ENCODE data around the gene TOP2A.
A peak's percentile ranks its signal among the peaks of the same experiment; 100 is the strongest.

The TOP2A gene

GRCh38 chr17:40356990-40357881, 60.5 kb downstream of the TOP2A start:
- no peak for DNase-seq

- DNase-seq, result no peak
These were observed 61.6 kb downstream of the TOP2A start for GRCh38 chr17:40355804-40356758.

GRCh38 chr17:40355123-40355803, 62.4 kb downstream of the TOP2A start:
- peak; percentile 59 for DNase-seq

GRCh38 chr17:40354221-40355122, 63.2 kb downstream of the TOP2A start:
- DNase-seq, result no peak

- no peak for DNase-seq
These were observed 64.8 kb downstream of the TOP2A start for GRCh38 chr17:40352779-40353394.

- no peak for DNase-seq
These were observed 65.4 kb downstream of the TOP2A start for GRCh38 chr17:40352237-40352778.

- DNase-seq, result no peak
These were observed 66.1 kb downstream of the TOP2A start for GRCh38 chr17:40351359-40352236.

- DNase-seq, result no peak
These were observed 66.9 kb downstream of the TOP2A start for GRCh38 chr17:40350689-40351358.

- no peak for DNase-seq
These were observed 67.6 kb downstream of the TOP2A start for GRCh38 chr17:40349895-40350688.

GRCh38 chr17:40349477-40349894, 68.2 kb downstream of the TOP2A start:
- no peak for DNase-seq

GRCh38 chr17:40348562-40349476, 68.9 kb downstream of the TOP2A start:
- no peak for DNase-seq

GRCh38 chr17:40348136-40348504, 69.6 kb downstream of the TOP2A start:
- DNase-seq, result no peak

GRCh38 chr17:40347319-40348135, 70.2 kb downstream of the TOP2A start:
- DNase-seq, result no peak

GRCh38 chr17:40346765-40347158, 70.9 kb downstream of the TOP2A start:
- no peak for DNase-seq

GRCh38 chr17:40345994-40346764, 71.5 kb downstream of the TOP2A start:
- no peak for DNase-seq

Measured in stimulated activated naive CD4-positive, alpha-beta T cell treated with Interleukin-2 at 50 U/mL for 16 hours (primary cell).